Endothelial cell of umbilical vein (primary cell): ENCODE measurements around the gene IFT57. TPM values are rescaled to one million over a fixed set of nuclear protein-coding genes. Genes with fewer than 3 reads are reported as not detected.

ENCODE experiments used
- BruUV-seq: library from RNA; stranded (reverse); fragments of 400-500 nt; replicated peaks from 2 replicates; lab custom pipeline; 2021; lab: Mats Ljungman, UMichigan
- CTCF ChIA-PET: fragments of 300-600, 350-600 bp; sonication (Branson Sonifier 250); formaldehyde crosslinking; loops from one replicate; lab custom pipeline; 2021; ENCODE audit warnings: antibody characterized with exemption, inconsistent platforms; lab: Charles Lee
- POLR2A ChIA-PET: fragments of 300-600, 350-600 bp; sonication (Branson Sonifier 250); formaldehyde crosslinking; loops from one replicate; lab custom pipeline; 2021; ENCODE audit warnings: antibody characterized with exemption, inconsistent platforms; lab: Charles Lee
- DNase-seq: peaks from one replicate; pipeline ENCODE4 v3.0.0-alpha.2; 2011; ENCODE audit warnings: low read depth, low spot score
- FAIRE-seq: peaks from 2 replicates; lab custom pipeline; 2011; peaks lifted over from hg19 to GRCh38; lab: Jason Lieb, UNC
- H2AFZ ChIP-seq: 2 replicates; pipeline ENCODE4 v1.6.0; 2012; ENCODE audit warnings: low read depth, low read length, control low read depth, inconsistent platforms
- H3K27ac ChIP-seq: 2 replicates; pipeline ENCODE4 v1.5.1; 2011; ENCODE audit warnings: low read depth, mild to moderate bottlenecking, control low read depth, low read length, moderate library complexity; ENCODE audit not compliant: insufficient read depth
- H3K27me3 ChIP-seq, 2 experiments: 2 replicates each; pipeline versions ENCODE4 v1.6.0 to v1.6.1; 2011; ENCODE audit warnings: low read length in 2 of 2, mixed read lengths in 1 of 2; ENCODE audit not compliant: control insufficient read depth in 2 of 2, insufficient read depth in 2 of 2
- H3K36me3 ChIP-seq, 2 experiments: 2 replicates in 1 of 2; 3 replicates in 1 of 2; pipeline ENCODE4 v1.5.1; 2011; ENCODE audit warnings: low read length in 2 of 2, mild to moderate bottlenecking in 1 of 2, moderate library complexity in 1 of 2; ENCODE audit not compliant: control insufficient read depth in 2 of 2, insufficient read depth in 2 of 2; ENCODE audit errors: extremely low read depth in 1 of 2
- H3K4me1 ChIP-seq: 3 replicates; pipeline ENCODE4 v1.5.1; 2011; ENCODE audit warnings: mild to moderate bottlenecking, low read length; ENCODE audit not compliant: control insufficient read depth, insufficient read depth; ENCODE audit errors: extremely low read depth
- H3K4me2 ChIP-seq: 2 replicates; pipeline ENCODE4 v1.6.1; 2011; ENCODE audit warnings: low read length, control low read depth, mixed read lengths; ENCODE audit not compliant: insufficient read depth
- H3K4me3 ChIP-seq, 3 experiments: fragments of 200-600 bp in 1 of 3; sonication (generic), shearing (Covaris generic) in 1 of 3; replicated peaks in 1 of 3; 2 replicates each; pipeline ENCODE4 v1.5.1; 2011 to 2016; ENCODE audit warnings: control low read depth in 3 of 3, low read length in 3 of 3, mild to moderate bottlenecking in 2 of 3, inconsistent platforms in 1 of 3, low read depth in 1 of 3, moderate library complexity in 1 of 3; ENCODE audit not compliant: insufficient read depth in 1 of 3
- H3K79me2 ChIP-seq: 2 replicates; pipeline ENCODE4 v1.6.0; 2012; ENCODE audit warnings: low read length, inconsistent platforms; ENCODE audit not compliant: control insufficient read depth, insufficient read depth
- H3K9ac ChIP-seq: replicated peaks from 2 replicates; pipeline ENCODE3; 2011; ENCODE audit warnings: low read length, control low read depth; ENCODE audit not compliant: insufficient read depth; ENCODE audit errors: extremely low read depth
- H3K9me1 ChIP-seq: replicated peaks from 3 replicates; pipeline ENCODE4 v1.6.0; 2011; ENCODE audit warnings: mild to moderate bottlenecking, low read length; ENCODE audit not compliant: control insufficient read depth, insufficient read depth; ENCODE audit errors: extremely low read depth
- H3K9me3 ChIP-seq: replicated peaks from 2 replicates; pipeline ENCODE4 v1.5.1; 2012; ENCODE audit warnings: low read length, inconsistent platforms; ENCODE audit not compliant: control insufficient read depth, insufficient read depth
- H4K20me1 ChIP-seq: replicated peaks from 2 replicates; pipeline ENCODE3; 2011; ENCODE audit warnings: mild to moderate bottlenecking, low read length; ENCODE audit not compliant: control insufficient read depth, insufficient read depth; ENCODE audit errors: extremely low read depth
- CTCF ChIP-seq, 2 donors: IDR thresholded peaks; 1 replicate in 1 of 2; 2 replicates in 1 of 2; pipeline ENCODE4 v1.5.1; 2011; ENCODE audit warnings: low read length in 2 of 2, mild to moderate bottlenecking in 2 of 2, moderate library complexity in 2 of 2, control low read depth in 1 of 2, inconsistent platforms in 1 of 2, low read depth in 1 of 2; ENCODE audit not compliant: insufficient read depth in 1 of 2; ENCODE audit errors: extremely low read depth in 1 of 2
- EZH2 ChIP-seq: IDR thresholded peaks from 2 replicates; pipeline ENCODE4 v1.6.1; 2012; ENCODE audit warnings: borderline replicate concordance, low read depth, mild to moderate bottlenecking, moderate library complexity, low read length, inconsistent platforms; ENCODE audit not compliant: severe bottlenecking
- FOS ChIP-seq: IDR thresholded peaks from 2 replicates; pipeline ENCODE4 v1.6.1; 2011; ENCODE audit warnings: mild to moderate bottlenecking, low read length, moderate library complexity, borderline replicate concordance; ENCODE audit not compliant: insufficient read depth
- GATA2 ChIP-seq: IDR thresholded peaks from 2 replicates; pipeline ENCODE4 v1.7.0; 2011; ENCODE audit warnings: low read depth, mild to moderate bottlenecking, moderate library complexity, mixed read lengths, low read length; ENCODE audit not compliant: insufficient read length, insufficient read depth
- JUN ChIP-seq: IDR thresholded peaks from 2 replicates; pipeline ENCODE4 v1.6.1; 2011; ENCODE audit warnings: borderline replicate concordance, low read depth; ENCODE audit not compliant: insufficient read length, insufficient read depth
- MAX ChIP-seq: IDR thresholded peaks from 2 replicates; pipeline ENCODE4 v1.6.1; 2011; ENCODE audit not compliant: insufficient read depth, insufficient read length
- MYC ChIP-seq: IDR thresholded peaks from one replicate; pipeline ENCODE4 v1.6.1; 2011; ENCODE audit warnings: mild to moderate bottlenecking, low read depth, low read length
- POLR2A ChIP-seq: IDR thresholded peaks from 2 replicates; pipeline ENCODE4 v1.6.1; 2012; ENCODE audit warnings: low read depth, mild to moderate bottlenecking, control low read depth, low read length
- POLR2AphosphoS5 ChIP-seq: IDR thresholded peaks from 2 replicates; pipeline ENCODE4 v1.6.1; 2012; ENCODE audit warnings: low read depth, mild to moderate bottlenecking, control low read depth, low read length, moderate library complexity; ENCODE audit not compliant: insufficient read depth
- dilution Hi-C: fragments of 300-500 bp; cut with MboI; formaldehyde crosslinking; loops from one replicate; pipeline ENCODE4 v1.15.0; 2019; ENCODE audit warnings: low sequenced_read_pairs; ENCODE audit not compliant: extremely low pct_ligation_motif_present
- intact Hi-C: fragments of 100-400 bp; cut with micrococcal nuclease; formaldehyde crosslinking; loops from one replicate; pipeline ENCODE4 v1.10.0; 2022
- polyA plus RNA-seq, 4 experiments: library from polyadenylated mRNA; depleted of rRNA in 3 of 4; stranded (reverse) in 3 of 4; unstranded in 1 of 4; fragments of >200 nt; gene quantifications; 2 replicates each; pipeline versions ENCODE4 v1.2.1 to v1.2.3, GENCODE V29; 2011 to 2012; ENCODE audit warnings: missing spikeins in 1 of 4
- total RNA-seq: library from RNA; stranded (reverse); gene quantifications from 2 replicates; pipeline ENCODE4 v1.2.3, GENCODE V29; 2021

Gene IFT57
- total and polyA plus RNA-seq, 2 donors (not counting 3 experiments of a cell fraction or from before 2014, with no cell fraction given), result 15.2 to 25.1 TPM

GRCh38 chr3:108183971-108184370 is 38.3 kb downstream of the IFT57 start:
- FAIRE-seq, result no peak
- H3K27me3 ChIP-seq, result no peaks in the 10 kb centered on the region
- DNase-seq, result no peak
- ChIA-PET CTCF (no interaction called here), POLR2A (no interaction called here)
- no peaks in the 10 kb centered on the region for H3K9me1 ChIP-seq
- no TSS peak for BruUV-seq
- H3K36me3 ChIP-seq, result no peaks in the 10 kb centered on the region
- dilution Hi-C loops, result no loop called here
- no peak overlapping the region for H3K9ac ChIP-seq
- H3K4me3 ChIP-seq, result no peak overlapping the region
- no peak for TF ChIP-seq MYC
- TF ChIP-seq JUN, result no peak
- TF ChIP-seq POLR2A, result no peak
- no peak for TF ChIP-seq GATA2
- TF ChIP-seq EZH2, result no peak
- no peak for TF ChIP-seq CTCF (IDR thresholded peaks at IDR 0.05; ENCODE audit: extremely low read depth in 1 of 2, insufficient read depth in 1 of 2, low read depth in 1 of 2, low read length in 2 of 2)
- TF ChIP-seq FOS, result no peak
- TF ChIP-seq MAX, result no peak
- no peak for TF ChIP-seq POLR2AphosphoS5
- no peaks in the 10 kb centered on the region for H3K79me2 ChIP-seq
- H2AFZ ChIP-seq, result no peak overlapping the region
- H4K20me1 ChIP-seq, result no peaks in the 10 kb centered on the region
- H3K4me1 ChIP-seq, result no peaks in the 10 kb centered on the region
- H3K27ac ChIP-seq, result no peak overlapping the region
- intact Hi-C loops, result no loop called here
- no peaks in the 10 kb centered on the region for H3K9me3 ChIP-seq
- no peak overlapping the region for H3K4me2 ChIP-seq
